GM18873 (cell line): Measurements from ENCODE around the gene IL27RA.
A peak's percentile ranks its signal among the peaks of the same experiment; 100 is the strongest.
"Not testable (repeated sequence)": the region's sequence is repeated elsewhere in the genome, so short reads cannot be mapped to it uniquely, and the experiment has no call there.

Source experiments
- ATAC-seq: cut with Tn5 transposase; IDR thresholded peaks from one replicate; pipeline ENCODE4 v1.9.1; 2021; ENCODE audit warnings: mild to moderate bottlenecking, moderate library complexity, moderate number of reproducible peaks; ENCODE audit not compliant: unreplicated experiment, low FRiP score

IL27RA gene

DNA sequence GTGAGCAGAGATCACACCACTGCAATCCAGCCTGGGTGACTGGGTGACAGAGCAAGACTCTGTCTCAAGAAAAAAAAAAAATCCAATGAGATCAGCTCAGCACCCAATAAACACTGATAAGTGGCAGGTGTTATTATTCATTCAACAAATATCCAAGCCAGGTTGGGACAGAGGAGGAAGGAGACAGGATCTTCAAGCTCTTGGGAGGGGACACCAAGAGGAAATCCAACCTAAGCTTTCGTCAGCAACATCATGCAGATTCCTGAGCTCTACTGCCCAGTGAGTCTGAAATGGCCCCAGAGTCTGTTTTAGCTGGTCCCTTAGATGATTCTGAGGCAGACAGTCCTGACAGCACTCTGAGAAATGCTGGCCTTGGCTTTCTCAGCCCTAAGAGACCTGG is 33.1 kb upstream of the IL27RA start:
- ATAC-seq = no peak

DNA sequence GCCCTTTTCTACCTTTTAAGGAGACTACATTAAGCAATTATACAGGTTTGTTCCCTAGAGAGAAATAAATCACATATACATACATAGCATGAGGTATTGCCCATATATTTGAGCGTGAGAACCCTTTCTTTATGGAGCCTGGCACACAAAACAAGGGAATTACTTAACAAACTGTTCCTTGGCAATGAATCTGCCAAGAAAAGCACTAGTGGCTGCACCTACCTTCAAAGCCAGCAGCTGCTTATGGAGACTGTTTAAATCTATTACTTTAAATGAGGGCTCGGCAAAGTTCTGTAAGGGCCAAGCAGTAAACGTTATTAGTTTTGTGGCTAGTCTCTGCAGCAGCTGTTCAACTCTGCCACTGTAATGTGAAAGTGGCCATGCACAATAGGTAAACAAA is 32.5 kb upstream of the IL27RA start:
- no peak for ATAC-seq

DNA sequence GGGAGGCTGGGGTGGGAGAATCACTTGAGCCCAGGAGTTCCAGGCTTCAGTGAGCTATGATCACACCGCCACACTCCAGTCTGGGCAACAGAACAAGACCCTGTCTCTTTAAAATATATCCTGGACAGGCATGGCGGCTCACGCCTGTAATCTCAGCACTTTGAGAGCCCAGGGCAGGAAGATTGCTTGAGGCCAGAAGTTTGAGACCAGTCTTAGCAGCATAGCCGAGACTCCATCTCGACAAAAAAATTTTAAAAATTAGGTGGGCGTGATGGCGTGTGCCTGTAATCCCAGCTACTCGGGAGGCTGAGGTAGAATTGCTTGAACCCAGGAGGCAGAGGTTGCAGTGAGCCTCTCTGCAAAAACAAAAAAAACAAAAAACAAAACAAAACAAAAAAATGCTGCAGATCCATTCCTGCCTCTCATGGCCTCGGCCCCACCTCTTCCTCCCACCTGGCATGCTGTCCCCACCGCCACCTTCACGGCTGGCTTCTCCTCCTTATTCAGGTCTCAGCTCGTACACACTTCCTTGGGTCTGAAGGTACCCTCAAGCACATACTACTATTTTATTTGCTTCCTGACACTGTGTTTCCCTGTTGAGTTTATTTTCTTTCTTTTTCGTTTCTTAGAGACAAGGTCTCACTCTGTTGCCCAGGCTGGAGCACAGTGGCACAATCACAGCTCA is 30.7 kb upstream of the IL27RA start:
- ATAC-seq = no peak

DNA sequence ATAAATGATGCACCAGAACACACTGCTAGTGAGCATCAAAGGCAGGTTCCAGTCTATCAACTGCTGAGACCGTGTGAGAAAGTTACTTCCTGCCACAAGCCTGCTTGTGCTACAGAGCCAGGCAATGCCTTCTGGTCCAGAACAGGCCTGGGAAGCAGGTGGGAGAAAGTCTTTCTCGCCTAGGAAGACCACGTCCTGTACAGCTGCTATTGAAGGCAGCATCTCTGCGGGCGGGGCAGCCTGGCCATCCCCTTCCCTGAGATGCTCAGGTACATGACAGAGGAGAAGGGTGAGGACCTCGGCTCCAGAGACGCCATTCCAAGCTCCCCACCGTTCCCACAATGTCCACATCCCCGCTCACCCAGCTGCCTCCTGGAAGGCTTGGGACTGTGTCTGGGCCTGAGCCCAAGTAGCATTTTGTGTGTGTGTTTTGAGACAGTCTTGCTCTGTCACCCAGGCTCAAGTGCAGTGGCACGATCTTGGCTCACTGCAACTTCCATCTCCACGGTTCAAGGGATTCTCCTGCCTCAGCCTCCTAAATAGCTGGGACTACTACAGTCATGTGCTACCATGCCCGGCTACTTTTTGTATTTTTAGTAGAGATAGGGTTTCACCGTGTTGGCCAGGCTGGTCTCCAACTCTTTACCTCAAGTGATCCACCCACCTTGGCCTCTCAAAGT is 28.9 kb upstream of the IL27RA start:
- ATAC-seq = no peak

DNA sequence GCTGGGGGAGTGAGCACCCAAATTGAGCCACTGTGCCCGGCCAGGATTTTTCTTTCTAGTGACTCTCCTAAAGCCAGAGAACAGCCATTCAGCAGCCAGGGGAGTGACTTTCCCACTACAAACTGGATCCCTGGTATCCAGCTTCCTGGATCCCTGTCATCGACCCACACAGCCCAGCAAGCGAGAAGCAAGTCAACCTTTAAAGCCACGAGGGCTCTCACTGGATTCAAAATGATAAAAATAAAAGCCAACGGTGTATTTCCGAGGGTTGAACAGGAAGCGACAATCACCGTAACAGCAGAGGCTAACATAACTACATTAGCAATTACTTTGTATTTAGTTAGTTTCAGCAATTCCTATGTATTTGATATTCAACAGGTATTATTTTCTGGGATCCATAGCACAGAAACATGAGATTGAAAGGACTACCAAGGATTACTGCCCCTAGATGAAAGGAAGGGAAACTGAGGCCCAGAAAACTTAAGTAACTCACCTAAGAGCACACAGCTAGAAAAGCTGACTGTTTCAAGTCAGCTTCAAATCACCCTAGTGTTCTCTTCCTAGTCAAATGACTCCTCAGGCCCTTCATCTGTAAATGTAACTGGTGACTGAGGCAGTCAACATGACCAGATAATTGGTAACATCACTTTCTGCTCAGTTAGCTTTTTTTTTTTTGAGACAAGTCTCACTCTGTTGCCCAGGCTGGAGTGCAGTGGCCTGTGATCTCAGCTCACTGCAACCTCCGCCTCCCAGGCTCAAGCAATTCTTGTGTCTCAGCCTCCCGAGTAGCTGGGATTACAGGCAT is 28.1 kb upstream of the IL27RA start:
- ATAC-seq = no peak

DNA sequence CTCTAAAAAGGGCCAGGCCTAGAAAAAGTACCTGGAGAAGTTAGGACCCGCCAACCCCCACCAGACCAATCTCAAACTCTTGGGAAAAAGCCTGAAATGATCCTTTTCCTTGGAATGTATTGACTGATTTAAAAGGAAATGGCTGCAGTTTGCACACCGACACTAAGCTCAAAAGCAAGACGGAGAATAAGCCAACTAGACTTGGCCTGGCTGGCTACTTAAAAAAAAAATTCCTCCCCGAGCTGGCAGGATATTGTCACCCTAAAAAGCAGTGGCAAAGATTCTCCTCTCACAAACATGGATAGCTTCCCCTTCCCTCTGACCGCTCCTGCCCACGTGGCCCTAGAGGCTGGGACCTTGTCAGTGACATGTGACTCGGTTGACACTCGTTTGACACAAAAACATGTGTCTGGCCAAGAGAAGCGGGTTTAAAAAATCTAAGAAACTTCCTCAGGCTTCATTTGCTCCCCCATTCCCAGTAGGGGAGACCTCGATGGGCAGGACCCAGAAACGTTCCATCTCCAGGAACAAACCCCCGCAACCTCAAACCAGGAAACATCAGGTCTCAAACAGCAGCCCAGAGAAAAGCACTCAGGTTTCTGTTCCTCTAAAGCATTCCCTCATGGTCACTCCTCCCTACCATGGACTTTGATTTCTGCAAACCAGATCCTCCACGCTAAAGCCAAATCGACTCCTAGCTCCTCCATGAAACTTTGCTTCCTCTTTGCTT is 26.8 kb upstream of the IL27RA start:
- no peak for ATAC-seq

DNA sequence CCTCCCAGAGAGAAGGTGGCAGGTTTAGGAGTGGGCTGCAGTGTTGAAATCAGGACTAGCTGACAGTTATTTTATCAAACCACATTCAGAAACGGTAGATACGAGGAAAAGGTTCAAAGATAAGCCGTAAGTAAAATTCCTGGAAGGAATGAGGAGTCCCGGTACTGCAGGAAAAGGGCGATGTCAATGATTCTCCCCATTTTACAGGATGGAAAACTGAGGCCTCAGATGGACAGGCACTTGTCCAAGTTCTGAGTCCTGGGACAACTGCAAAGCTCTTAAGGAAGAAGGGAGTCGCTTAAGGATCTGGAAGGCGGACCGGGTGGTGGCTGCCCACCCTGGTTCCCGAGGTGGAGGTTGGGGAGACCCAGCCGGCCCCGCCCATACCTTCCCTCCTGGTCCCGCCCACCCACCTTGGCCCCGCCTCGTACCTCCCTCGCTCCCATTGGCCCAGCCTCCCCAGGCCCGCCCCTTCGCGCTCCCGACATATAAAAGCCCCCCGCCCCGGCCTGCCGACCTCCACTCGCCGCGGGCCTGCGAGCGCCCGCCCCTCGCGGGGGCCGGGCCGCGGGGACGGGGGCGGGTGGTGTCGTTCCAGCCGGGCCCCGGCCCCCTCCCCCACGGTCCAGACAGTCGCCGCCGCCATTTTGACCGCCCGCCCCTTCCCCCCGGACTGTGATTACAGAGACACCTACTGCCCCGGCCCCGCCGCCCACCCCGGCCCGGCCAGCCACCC is 26.0 kb upstream of the IL27RA start:
- no peak for ATAC-seq

DNA sequence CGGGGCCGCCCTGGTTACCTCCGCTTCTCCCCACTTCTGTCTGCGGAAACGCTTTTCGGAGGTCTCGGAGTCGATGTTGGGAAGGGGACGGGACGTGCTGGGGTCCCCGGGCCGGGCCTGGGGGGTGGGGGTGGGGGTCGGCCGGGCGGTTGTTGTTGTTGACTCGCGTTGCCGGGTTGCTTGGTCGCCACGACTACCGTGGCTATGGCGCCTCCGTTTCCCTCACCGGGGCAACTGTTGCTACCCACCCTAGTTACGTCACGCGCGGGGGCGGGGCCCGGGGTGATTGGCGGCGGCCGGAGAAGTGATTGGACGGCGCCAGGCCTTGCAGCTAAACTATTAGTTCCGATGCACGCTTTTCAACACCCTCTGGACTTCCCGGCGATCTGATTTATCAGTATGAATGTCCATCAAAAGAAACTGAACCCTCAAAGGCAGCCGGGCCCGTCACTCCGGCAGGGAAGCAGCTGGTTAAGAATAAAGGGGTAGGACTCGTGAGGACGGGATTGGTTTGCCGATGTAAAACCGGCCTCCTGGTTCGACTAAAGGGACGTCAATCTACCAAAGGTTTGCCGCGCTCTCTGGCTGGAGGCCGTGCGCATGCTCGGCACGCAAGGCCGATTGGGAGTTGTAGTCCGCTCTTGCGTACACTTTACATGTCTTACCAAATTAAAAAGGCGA is 25.3 kb upstream of the IL27RA start, which contains the start of gene RFX1:
Gene RFX1, minus strand, starts transcription at position 236 of the 681 bp plus-strand sequence. CDS start 12,477 bp downstream, outside the sequence.
- peak; percentile 82 for ATAC-seq

DNA sequence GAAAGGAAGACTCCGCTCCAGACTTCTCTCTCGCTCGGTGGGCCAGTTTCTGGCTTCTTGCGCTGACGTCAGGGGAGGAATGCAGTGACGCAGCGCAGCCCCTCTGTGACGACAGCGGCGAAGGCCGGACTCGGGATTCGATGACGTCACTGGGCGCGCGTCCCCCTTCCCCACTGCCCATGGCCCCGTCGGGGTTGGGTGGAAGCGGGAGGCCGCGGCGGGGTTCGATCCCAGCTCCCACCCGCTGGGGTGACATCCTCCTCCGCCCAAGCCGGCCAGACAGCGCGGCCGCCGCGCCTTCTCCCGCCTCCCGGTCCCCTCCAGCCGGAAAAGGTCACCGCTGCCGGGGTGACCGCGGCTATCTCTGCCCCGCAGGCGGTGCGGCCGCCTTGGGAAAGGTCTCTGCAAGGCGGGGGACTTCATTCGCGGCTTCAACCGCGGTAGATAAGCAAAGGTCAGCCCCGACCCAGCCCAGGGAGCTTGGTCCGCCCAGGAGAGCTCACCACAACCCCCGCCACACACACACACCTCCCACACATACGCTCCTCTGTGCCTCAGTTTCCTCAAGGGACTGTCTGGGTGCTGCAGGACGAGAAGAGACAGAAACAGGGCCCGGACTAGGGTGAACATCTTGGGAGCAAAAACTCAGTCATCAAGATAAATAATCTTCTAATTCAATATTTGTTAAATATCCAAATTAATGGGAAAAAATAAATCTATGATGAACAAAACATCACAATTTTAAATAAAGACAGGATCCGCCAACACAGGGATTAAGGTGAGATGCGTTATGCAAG is 24.6 kb upstream of the IL27RA start:
- ATAC-seq = peak; percentile 31

DNA sequence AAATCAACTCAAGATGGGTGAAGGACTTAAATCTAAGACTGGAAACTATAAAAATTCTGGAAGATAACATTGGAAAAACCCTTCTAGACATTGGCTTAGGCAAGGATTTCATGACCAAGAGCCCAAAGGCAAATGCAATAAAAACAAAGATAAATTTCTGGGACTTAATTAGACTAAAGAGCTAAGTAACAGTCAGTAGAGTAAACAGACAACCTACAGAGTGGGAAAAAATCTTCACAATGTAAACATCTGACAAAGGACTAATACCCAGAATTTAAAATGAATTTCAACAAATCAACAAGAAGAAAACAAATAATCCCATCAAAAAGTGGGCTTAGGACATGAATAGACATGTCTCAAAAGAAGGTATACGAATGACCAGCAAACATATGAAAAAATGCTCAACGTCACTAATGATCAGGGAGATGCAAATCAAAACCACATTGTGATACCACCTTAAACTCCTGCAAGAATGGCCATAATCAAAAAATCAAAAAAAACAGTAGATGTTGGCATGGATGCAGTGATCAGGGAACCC is 19.1 kb upstream of the IL27RA start:
- ATAC-seq = no peak

DNA sequence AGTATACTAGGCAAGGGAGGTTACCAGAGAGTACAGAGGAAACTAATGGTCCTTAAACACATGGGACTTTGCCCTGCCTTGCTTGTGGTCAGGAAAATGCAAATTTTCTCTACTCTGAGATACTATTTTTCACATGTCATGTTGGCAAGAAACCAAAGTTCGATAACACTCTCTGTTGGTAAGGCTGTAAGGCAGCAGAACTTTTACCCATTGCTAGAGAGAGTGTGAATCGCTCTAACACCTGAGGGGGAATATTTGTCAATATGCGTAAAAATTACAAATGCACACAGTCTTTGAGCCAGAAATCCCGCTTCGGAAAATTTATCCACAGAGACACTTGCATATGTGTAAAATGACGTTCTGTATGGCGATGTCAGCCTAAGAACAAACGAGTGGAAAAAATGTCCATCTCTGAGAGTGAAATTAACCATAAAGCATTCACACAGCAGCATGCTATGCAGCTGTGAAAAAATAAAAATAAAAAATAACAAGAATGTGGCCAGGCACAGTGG is 16.0 kb upstream of the IL27RA start:
- ATAC-seq = peak; percentile 69

DNA sequence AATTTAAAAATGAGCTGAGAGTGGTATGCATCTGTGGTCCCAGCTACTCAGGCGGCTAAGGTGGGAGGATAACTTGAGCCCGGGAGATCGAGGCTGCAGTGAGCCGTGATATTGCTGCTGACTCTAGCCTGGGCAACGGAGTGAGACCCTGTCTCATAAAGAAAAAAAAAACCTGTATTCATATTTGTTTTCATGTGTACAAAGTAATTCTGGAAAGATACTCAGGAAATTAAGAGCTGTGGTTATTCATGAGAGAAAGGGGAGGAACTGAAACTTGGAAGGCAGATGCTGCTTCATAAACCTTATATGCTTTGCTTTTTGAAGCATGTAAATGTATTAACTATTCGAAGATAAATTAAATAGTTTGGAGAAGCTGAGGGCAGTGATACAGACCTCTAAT is 12.5 kb upstream of the IL27RA start:
- no peak for ATAC-seq

DNA sequence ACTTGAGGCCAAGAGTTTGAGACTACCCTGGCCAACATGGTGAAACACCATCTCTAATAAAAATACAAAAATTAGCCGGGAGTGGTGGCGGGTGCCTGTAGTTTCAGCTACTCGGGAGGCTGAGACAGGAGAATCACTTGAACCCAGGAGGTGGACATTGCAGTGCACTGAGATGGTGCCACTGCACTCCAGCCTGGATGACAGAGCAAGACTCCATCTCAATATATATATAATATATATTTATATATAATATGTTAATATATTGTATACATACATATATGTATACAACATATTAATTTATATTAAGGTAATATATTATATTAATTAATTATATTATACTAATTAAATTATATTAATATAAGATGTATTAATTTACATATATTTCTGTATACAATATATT is 11.8 kb upstream of the IL27RA start:
- ATAC-seq = not testable (repeated sequence)

DNA sequence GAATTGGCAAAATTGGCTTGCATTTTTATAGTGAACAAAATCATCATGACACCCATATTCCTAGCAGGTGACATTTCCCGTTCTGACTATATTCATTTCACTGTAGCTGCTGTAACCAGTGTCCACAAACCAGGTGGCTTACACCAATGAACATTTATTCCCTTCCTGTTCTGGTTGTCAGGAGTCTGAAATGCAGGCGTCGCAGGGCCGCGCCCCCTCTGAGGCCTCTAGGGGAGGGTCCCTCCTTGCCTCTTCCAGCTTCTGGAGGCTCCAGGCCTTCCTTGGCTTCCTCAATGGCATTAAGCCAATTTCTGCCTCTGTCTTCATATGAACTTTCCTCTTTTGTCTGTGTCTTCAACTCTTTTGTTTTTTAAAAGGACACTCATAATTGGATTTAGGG is 10.1 kb upstream of the IL27RA start:
- no peak for ATAC-seq

DNA sequence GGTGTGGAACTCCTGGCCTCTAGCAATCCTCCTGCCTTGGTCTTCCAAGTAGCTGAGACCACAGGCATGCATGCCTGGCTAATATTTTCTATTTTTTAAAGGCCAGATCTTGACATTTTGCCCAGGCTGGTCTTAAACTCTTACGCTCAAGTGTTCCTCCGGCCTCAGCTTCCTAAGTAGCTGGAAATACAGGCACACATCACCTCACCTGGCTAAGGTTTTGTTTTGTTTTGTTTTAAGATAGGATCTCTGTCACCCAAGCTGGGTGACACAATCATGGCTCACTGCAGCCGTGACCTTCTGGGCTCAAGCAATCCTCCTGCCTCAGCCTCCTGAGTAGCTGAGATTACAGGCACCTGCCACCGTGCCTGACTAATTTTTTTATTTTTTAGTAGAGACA is 9.1 kb upstream of the IL27RA start:
- no peak for ATAC-seq

DNA sequence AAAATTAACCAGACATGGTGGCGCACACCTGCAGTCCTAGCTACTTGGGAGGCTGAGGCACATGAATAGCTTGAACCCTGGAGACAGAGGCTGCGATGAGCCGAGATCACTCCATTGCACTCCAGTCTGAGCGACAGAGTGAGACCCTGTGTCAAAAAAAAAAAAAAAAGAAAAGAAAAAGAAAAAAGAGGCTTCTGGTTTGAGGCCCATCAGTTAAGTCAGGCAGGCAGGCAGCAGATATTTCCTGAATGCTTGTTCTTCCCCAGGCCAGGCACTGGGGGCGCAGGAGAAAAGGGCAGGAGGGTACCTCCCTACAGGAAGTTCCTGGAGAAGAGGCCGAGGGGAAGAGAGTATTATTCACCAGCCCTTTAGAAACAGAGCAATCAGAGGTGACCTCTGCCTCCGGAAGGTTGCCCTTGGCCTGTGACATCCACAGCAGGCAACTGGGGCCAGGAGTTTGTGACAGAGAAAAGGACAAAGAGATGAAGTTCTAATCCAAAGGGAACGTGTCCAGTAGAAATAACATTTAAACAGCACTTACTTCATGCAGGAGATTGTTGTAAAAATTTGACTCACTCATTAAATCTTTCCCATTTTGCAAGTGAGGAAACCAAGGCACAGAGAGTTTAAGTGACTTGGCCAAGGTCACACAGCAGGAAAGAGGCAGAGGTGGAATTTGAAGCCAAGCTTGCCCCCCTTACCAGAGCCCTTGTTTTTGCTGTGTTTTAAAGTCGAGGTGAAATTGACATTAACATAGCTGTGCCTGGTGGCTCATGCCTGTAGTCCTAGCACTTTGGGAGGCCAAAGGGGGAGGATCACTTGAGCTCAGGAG is 7.9 kb upstream of the IL27RA start:
- no peak for ATAC-seq

DNA sequence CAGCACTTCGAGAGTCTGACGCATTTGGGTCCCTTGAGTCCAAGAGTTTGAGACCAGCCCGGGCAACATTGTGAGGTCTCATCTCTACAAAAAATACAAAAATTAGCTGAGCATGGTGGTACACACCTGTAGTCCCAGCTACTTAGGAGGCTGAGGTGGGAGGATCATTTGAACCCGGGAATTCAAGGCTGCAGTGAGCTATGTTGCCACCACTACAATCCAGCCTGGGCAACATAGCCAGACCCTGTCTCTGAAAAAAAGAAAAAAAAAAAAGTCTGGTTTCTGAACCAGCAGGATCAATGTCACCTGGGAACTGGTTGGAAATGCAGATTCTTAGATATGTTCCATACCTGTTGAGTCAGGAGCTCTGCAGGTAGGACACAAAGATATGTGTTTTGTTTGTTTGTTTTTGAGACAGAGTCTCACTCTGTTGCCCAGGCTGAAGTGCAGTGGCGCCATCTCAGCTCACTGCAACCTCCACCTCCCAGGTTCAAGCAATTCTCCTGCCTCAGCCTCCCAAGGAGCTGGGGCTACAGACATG is 4.8 kb upstream of the IL27RA start:
- ATAC-seq = not testable (repeated sequence)
